Uterus (tissue), 4 donors: Measurements from ENCODE around the gene UNC119B. TPM values are rescaled to one million over a fixed set of nuclear protein-coding genes. Genes with fewer than 3 reads are reported as not detected.

Experiments used
- DNase-seq, 2 donors: peaks; one replicate each; pipeline ENCODE4 v3.0.0-alpha.2; 2019 to 2020
- H3K27ac ChIP-seq, 2 donors: fragments of 200-600 bp; sonication (generic); 1 replicate in 1 of 2; 2 replicates in 1 of 2; pipeline ENCODE4 v1.5.1; 2016 to 2018
- H3K27me3 ChIP-seq, 2 donors: fragments of 200-600 bp; sonication (generic); one replicate each; pipeline ENCODE4 v1.5.1; 2018 to 2019; ENCODE audit warnings: control low read depth in 1 of 2
- H3K36me3 ChIP-seq, 2 donors: fragments of 200-600 bp; sonication (generic); one replicate each; pipeline ENCODE4 v1.5.1; 2019; ENCODE audit warnings: control low read depth in 1 of 2
- H3K4me1 ChIP-seq, 2 donors: fragments of 200-600 bp; sonication (generic); one replicate each; pipeline ENCODE4 v1.5.1; 2018 to 2019; ENCODE audit warnings: control low read depth in 1 of 2
- H3K4me3 ChIP-seq, 2 donors: fragments of 200-600 bp; sonication (generic); 1 replicate in 1 of 2; 2 replicates in 1 of 2; pipeline ENCODE4 v1.5.1; 2018 to 2019; ENCODE audit warnings: mild to moderate bottlenecking in 1 of 2
- H3K9me3 ChIP-seq, 2 donors: fragments of 200-600 bp; sonication (generic); one replicate each; pipeline ENCODE4 v1.5.1; 2019; ENCODE audit warnings: control low read depth in 1 of 2
- POLR2A ChIP-seq, 2 donors: fragments of 450-650 bp; IDR thresholded peaks; one replicate each; pipeline ENCODE4 v1.6.1; 2016; ENCODE audit warnings: antibody characterized with exemption in 2 of 2, mild to moderate bottlenecking in 1 of 2, moderate library complexity in 1 of 2
- intact Hi-C: fragments of 100-400 bp; cut with DNase I; formaldehyde crosslinking; loops from one replicate; pipeline ENCODE4 v1.15.1; 2023; ENCODE audit warnings: low total_unique reads
- total RNA-seq, 4 donors: library from RNA; depleted of rRNA in 3 of 4; stranded (reverse); fragments of >200 nt in 3 of 4; gene quantifications; one replicate each; pipeline versions ENCODE4 v1.1.0 to v1.2.4, GENCODE V29; 2014 to 2023
- TF ChIP-seq, protein P1 (sequence below), 4 experiments: fragments of 200-600 bp in 2 of 4; fragments of 450-650 bp in 2 of 4; sonication (generic) in 2 of 4; IDR thresholded peaks; one replicate each; pipeline ENCODE4 v1.5.1; 2016 to 2019; ENCODE audit warnings: antibody characterized with exemption in 4 of 4, mild to moderate bottlenecking in 2 of 4, moderate library complexity in 1 of 4
- donor health status: DM: yes; HTN: yes; CAD: no.

Gene UNC119B
- total RNA-seq, 4 donors from 2014 or later = 13.8 to 44.8 (median 32.1) TPM

DNA sequence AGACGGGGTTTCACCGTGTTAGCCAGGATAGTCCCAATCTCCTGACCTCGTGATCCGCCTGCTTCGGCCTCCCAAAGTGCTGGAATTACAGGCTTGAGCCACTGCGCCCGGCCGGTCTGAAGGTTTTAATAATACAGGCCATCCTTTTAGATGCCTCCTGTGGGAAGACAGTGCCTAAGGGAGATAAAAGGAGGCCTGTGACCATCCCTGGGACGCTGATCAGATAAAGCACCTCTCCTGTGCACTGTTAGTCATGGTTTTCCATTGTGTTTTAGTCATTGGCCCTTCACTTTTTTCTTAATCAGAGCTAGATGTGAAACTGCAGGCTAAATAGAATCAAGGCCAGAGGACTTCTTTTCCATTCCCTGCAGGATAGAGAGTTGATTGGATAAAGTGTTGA is 7.8 kb downstream of the UNC119B start:
- intact Hi-C loops = no loop called here
- DNase-seq = no peak

DNA sequence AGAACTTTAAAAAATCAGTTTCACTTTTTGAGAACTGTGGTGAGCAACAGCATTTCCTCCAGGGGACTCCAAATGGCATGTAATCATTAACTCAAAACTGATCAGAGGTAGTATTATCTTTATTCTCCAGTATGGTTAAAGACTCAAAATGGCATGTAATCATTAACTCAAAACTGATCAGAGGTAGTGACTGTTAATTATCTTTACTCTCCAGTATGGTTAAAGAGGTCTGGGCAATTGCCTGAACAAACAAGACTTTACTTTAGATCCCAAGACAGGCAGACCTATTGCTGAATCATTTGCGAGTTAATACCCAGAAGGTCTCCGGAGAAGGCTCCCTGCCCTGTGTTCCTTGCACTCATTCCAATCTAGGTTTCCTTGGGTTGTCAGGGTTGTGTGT is 8.8 kb downstream of the UNC119B start:
- H3K27me3 ChIP-seq = no peaks in the 10 kb centered on the region
- intact Hi-C loops = no loop called here
- H3K4me3 ChIP-seq = no peak overlapping the region
- no peaks in the 10 kb centered on the region for H3K9me3 ChIP-seq
- TF ChIP-seq POLR2A (IDR thresholded peaks at IDR 0.05) = no peak
- TF ChIP-seq, protein P1, sequence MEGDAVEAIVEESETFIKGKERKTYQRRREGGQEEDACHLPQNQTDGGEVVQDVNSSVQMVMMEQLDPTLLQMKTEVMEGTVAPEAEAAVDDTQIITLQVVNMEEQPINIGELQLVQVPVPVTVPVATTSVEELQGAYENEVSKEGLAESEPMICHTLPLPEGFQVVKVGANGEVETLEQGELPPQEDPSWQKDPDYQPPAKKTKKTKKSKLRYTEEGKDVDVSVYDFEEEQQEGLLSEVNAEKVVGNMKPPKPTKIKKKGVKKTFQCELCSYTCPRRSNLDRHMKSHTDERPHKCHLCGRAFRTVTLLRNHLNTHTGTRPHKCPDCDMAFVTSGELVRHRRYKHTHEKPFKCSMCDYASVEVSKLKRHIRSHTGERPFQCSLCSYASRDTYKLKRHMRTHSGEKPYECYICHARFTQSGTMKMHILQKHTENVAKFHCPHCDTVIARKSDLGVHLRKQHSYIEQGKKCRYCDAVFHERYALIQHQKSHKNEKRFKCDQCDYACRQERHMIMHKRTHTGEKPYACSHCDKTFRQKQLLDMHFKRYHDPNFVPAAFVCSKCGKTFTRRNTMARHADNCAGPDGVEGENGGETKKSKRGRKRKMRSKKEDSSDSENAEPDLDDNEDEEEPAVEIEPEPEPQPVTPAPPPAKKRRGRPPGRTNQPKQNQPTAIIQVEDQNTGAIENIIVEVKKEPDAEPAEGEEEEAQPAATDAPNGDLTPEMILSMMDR (IDR thresholded peaks at IDR 0.05) = no peak
- H3K36me3 ChIP-seq = no peaks in the 10 kb centered on the region
- H3K27ac ChIP-seq = no peak overlapping the region
- DNase-seq = no peak
- no peaks in the 10 kb centered on the region for H3K4me1 ChIP-seq

More for the DNA sequence above, 7.8 kb downstream of the UNC119B start:
- Histone ChIP-seq H3K27ac (no peak overlapping the region), H3K4me1 (no peaks in the 10 kb centered on the region), H3K27me3 (no peaks in the 10 kb centered on the region), H3K36me3 (no peaks in the 10 kb centered on the region), H3K4me3 (no peak overlapping the region), H3K9me3 (no peaks in the 10 kb centered on the region)
- no peak for TF ChIP-seq POLR2A (IDR thresholded peaks at IDR 0.05)
- TF ChIP-seq, protein P1 (IDR thresholded peaks at IDR 0.05) = no peak

DNA sequence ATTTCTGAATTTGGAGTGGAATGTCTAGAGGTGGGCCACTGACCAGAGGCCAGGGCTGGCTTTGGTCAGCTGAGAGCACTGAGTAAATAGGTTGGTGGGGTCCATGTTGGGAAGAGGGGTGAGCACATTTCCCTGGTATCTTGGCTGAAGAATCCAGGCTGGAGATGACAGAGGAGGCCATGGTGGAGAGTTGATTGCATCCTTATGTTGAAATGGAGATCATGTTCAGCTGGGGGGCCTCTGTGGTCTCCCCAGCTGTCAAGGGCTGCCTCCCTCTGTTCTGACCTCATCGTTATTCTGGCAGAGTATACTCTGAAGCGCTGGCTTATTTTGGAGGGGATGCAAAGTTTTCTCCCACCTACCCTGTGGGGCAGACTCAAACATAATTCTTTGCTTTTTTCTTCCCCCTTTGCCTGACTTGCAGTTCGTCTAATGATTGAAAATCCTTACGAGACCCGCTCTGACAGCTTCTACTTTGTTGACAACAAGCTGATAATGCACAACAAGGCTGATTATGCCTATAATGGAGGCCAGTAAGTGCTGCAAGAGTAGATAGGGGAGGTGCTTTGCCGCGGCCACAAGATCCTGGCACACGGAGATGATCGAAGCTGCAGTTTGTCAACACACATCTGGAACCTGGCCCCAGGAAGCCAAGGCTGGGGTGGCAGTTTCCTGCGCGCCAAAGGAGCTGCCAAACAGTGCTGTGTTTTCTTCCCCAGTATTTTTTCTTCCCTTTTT is 9.4 kb downstream of the UNC119B start:
- Histone ChIP-seq H3K27ac (no peak overlapping the region), H3K4me3 (no peak overlapping the region), H3K36me3 (no peaks in the 10 kb centered on the region), H3K4me1 (no peaks in the 10 kb centered on the region), H3K27me3 (no peaks in the 10 kb centered on the region), H3K9me3 (no peaks in the 10 kb centered on the region)
- TF ChIP-seq, protein P1 (IDR thresholded peaks at IDR 0.05) = no peak
- TF ChIP-seq POLR2A (IDR thresholded peaks at IDR 0.05) = no peak
- intact Hi-C loops = no loop called here
- no peak for DNase-seq

DNA sequence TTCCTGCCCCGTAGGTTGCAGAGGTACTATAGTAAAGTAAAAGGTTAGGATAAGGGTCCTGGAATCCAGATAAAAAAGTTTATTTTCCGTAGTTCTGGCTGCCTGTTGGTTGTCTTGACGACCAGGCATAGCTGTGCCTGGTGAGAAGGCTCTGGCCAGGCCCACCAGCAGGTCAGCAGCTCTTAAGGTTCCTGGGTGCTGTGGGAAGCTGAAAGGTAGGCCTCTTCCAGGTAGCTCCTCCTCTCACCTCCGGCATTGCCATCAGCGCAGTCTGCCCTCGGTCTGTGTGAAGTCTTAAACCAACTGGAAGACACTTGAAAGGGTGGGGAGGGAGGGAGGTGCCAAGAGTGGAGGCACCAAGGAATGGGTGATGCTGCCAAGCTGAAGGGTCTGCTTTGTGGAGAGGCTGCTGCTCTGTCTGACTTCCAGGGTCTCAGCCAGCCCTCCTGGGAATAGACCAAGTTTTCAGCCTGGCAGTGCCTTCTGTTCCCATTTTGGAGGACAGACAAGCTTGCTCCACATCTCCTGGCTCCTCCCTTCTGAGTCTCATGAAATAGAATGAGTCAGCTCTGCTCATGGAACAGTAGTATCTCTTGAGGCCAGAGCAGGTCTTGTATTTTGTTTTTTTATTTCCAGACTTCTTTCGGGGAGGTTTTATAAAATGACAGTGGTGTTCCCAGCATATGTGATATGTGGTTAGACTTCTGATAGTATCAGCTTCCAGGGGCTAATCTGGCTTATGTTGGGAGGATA is 10.2 kb downstream of the UNC119B start:
- Histone ChIP-seq H3K27me3 (no peaks in the 10 kb centered on the region), H3K4me1 (no peaks in the 10 kb centered on the region), H3K36me3 (no peaks in the 10 kb centered on the region), H3K27ac (no peak overlapping the region), H3K9me3 (no peaks in the 10 kb centered on the region), H3K4me3 (no peak overlapping the region)
- DNase-seq = no peak
- intact Hi-C loops = no loop called here
- no peak for TF ChIP-seq POLR2A (IDR thresholded peaks at IDR 0.05)
- TF ChIP-seq, protein P1 (IDR thresholded peaks at IDR 0.05) = no peak
